ENCODE data around the gene SDF2L1. TPM values are rescaled to one million over a fixed set of nuclear protein-coding genes. Genes with fewer than 3 reads are reported as not detected.
A peak's percentile ranks its signal among the peaks of the same experiment; 100 is the strongest.

SDF2L1 gene
- total and polyA plus RNA-seq, 2 of the 13 experiments (the other 11 are each of a cell fraction or from before 2014, with no cell fraction given), result 18.0 to 57.4 TPM

- WGBS (ENCODE audit: low lambda C conversion rate), result 87% methylated on average over 11 of the region's 11 CpGs
- ATAC-seq (peak; percentile 91), DNase-seq (ENCODE audit: low spot score) (peak; percentile 35), FAIRE-seq (peak; percentile 30)
- Histone ChIP-seq H3K79me2 (ENCODE audit: insufficient read depth, low read length) (peaks cover 89% of the 10 kb centered on the region), H4K20me1 (ENCODE audit: insufficient read depth, low read length) (peaks cover 55% of the 10 kb centered on the region), H3K4me3 (replicated peaks in 1 of 3; ENCODE audit: insufficient read depth in 1 of 3, low read depth in 2 of 3, low read length in 3 of 3) (no peak overlapping the region), H3K9me3 (ENCODE audit: low read length) (no peaks in the 10 kb centered on the region), H3K27me3 (ENCODE audit: control insufficient read depth in 1 of 2, insufficient read depth in 2 of 2, low read length in 2 of 2) (no peaks in the 10 kb centered on the region), H3K36me3 (replicated peaks in 1 of 2; ENCODE audit: control insufficient read depth in 1 of 2, insufficient read depth in 2 of 2, low read length in 2 of 2) (peaks cover 20 to 73% of the 10 kb centered on the region in 2 experiments; a peak in 4 of 5 replicates), H3K4me2 (ENCODE audit: low read depth, low read length) (no peak overlapping the region), H3K4me1 (ENCODE audit: insufficient read depth, low read length) (no peaks in the 10 kb centered on the region), H2AFZ (ENCODE audit: low read length) (no peak overlapping the region), H3K9ac (ENCODE audit: insufficient read depth, low read depth, low read length) (no peak overlapping the region), H3K27ac (ENCODE audit: extremely low read length, insufficient read depth, low read length) (no peak overlapping the region)
- in situ Hi-C loops (cut with HindIII; ENCODE audit: extremely low pct_ligation_motif_present, low pct_unique_long_range_greater_than_20kb) (no loop called here), intact Hi-C loops (cut with micrococcal nuclease; ENCODE audit: unreplicated experiment) (loop anchor here (5.0 kb wide), 1 partner anchor 49 kb away; the partner anchor contains the start of gene SDF2L1)
- ChIA-PET POLR2A (no interaction called here), CTCF (ENCODE audit: low intra/inter-chr PET ratio, low total read pairs) (interaction anchor here (0.6 to 1.6 kb wide), 2 partner anchors 48 to 53 kb away, joined by 3 to 7 read pairs; partner anchors contain the start of gene SDF2L1)
- no TSS peak for BruUV-seq (replicated peaks)
- TF ChIP-seq ZNF709 (CRISPR knock-in tag; IDR thresholded peaks at IDR 0.05) (no peak), DRAP1 (CRISPR knock-in tag; IDR thresholded peaks at IDR 0.05) (no peak), MTF2 (CRISPR knock-in tag; IDR thresholded peaks at IDR 0.05; ENCODE audit: borderline replicate concordance) (no peak), ZNF282 (IDR thresholded peaks at IDR 0.05; ENCODE audit: partially characterized antibody) (no peak), ZNF446 (CRISPR knock-in tag; IDR thresholded peaks at IDR 0.05) (no peak), HIVEP1 (CRISPR knock-in tag; IDR thresholded peaks at IDR 0.05) (no peak), GATAD2A (CRISPR knock-in tag; IDR thresholded peaks at IDR 0.05) (no peak), STAG1 (CRISPR knock-in tag; IDR thresholded peaks at IDR 0.05) (peak; percentile 44), ZNF605 (CRISPR knock-in tag; IDR thresholded peaks at IDR 0.05) (no peak), SOX13 (IDR thresholded peaks at IDR 0.05) (no peak), SOX13 (CRISPR knock-in tag; conservative IDR thresholded peaks at IDR 0.05 in 1 of 2, IDR thresholded peaks at IDR 0.05 in 1 of 2) (no peak), ETV5 (CRISPR knock-in tag; IDR thresholded peaks at IDR 0.05; ENCODE audit: borderline replicate concordance) (no peak), ZNF597 (CRISPR knock-in tag; IDR thresholded peaks at IDR 0.05) (no peak), HMG20A (CRISPR knock-in tag; IDR thresholded peaks at IDR 0.05; ENCODE audit: borderline replicate concordance) (no peak), ATF5 (CRISPR knock-in tag; IDR thresholded peaks at IDR 0.05; ENCODE audit: low read depth) (no peak), SMC3 (IDR thresholded peaks at IDR 0.05; ENCODE audit: low read length) (peak; percentile 57; the same call in 1 of the 2 replicates), XRCC5 (optimal IDR thresholded peaks at IDR 0.05; ENCODE audit: low read length) (peak; percentile 42), ZNF20 (CRISPR knock-in tag; IDR thresholded peaks at IDR 0.05) (no peak), NFKB2 (CRISPR knock-in tag; IDR thresholded peaks at IDR 0.05; ENCODE audit: borderline replicate concordance) (no peak), MED8 (CRISPR knock-in tag; IDR thresholded peaks at IDR 0.05; ENCODE audit: insufficient replicate concordance) (no peak), CTCF (CRISPR knock-in tag; IDR thresholded peaks at IDR 0.05) (peak; percentile 63), ZNF788 (CRISPR knock-in tag; IDR thresholded peaks at IDR 0.05; ENCODE audit: borderline replicate concordance) (no peak)
Observed at GRCh38 chr22:21593406-21594232, 48.5 kb upstream of the SDF2L1 start.
